ENCODE data around the gene ARHGEF1.

GRCh38 chr19:41851456-41851855 lies 31.5 kb upstream of the ARHGEF1 start:
- TF ChIP-seq ZNF274 (IDR thresholded peaks at IDR 0.05; ENCODE audit: low read depth, low read length) (no peak), SUZ12 (IDR thresholded peaks at IDR 0.05; ENCODE audit: extremely low read depth, insufficient read depth, insufficient read length) (no peak), YY1 (IDR thresholded peaks at IDR 0.05; ENCODE audit: insufficient read depth, insufficient read length) (no peak)
